HEK293 (cell line): ENCODE measurements around the gene ASIC3.

Experiments
- CTCF ChIA-PET: fragments of 350-600 bp; formaldehyde crosslinking; extraction: SDS; loops from one replicate; lab custom pipeline; 2021; ENCODE audit warnings: antibody characterized with exemption; lab: Yijun Ruan, JAX
- POLR2A ChIA-PET: fragments of 300-600 bp; formaldehyde crosslinking; extraction: SDS; loops from one replicate; lab custom pipeline; 2020; ENCODE audit warnings: antibody characterized with exemption, inconsistent platforms; lab: Yijun Ruan, JAX
- H3K27ac ChIP-seq: fragments of 200-500 bp; sonication (Bioruptor generic); 2 replicates; pipeline ENCODE4 v1.5.1; 2014; ENCODE audit warnings: low read depth, low read length, control low read depth, inconsistent platforms; ENCODE audit errors: extremely low read depth
- H3K36me3 ChIP-seq, 2 experiments: fragments of 200-500 bp in 1 of 2; sonication (Bioruptor generic) in 1 of 2; 1 replicate in 1 of 2; 2 replicates in 1 of 2; pipeline ENCODE4 v1.5.1; 2014 to 2017; ENCODE audit warnings: inconsistent platforms in 2 of 2, low read length in 2 of 2; ENCODE audit not compliant: control insufficient read depth in 2 of 2, insufficient read depth in 1 of 2
- H3K4me1 ChIP-seq: fragments of 200-500 bp; sonication (Bioruptor generic); 2 replicates; pipeline ENCODE4 v1.5.1; 2014; ENCODE audit warnings: mild to moderate bottlenecking, low read length, inconsistent platforms; ENCODE audit not compliant: control insufficient read depth, insufficient read depth
- H3K4me3 ChIP-seq: 2 replicates; pipeline ENCODE4 v1.5.1; 2011; ENCODE audit warnings: low read depth, mild to moderate bottlenecking, control low read depth, low read length, moderate library complexity
- H3K9me3 ChIP-seq: fragments of 200-500 bp; sonication (Bioruptor generic); 2 replicates; pipeline ENCODE4 v1.5.1; 2014; ENCODE audit warnings: low read depth, low read length, inconsistent platforms; ENCODE audit not compliant: control insufficient read depth, insufficient read depth
- GLIS1 ChIP-seq: fragments of 450-650 bp; formaldehyde crosslinking; IDR thresholded peaks from 2 replicates; pipeline ENCODE4 v1.5.1; 2016; ENCODE audit warnings: missing biosample characterization, missing genetic modification characterization
- HOXD13 ChIP-seq: sonication (generic); formaldehyde crosslinking; IDR thresholded peaks from 2 replicates; pipeline ENCODE4 v1.8.0; 2022; ENCODE audit warnings: missing genetic modification reagents, borderline replicate concordance
- RBAK ChIP-seq: fragments of 450-650 bp; formaldehyde crosslinking; IDR thresholded peaks from 2 replicates; pipeline ENCODE4 v1.5.1; 2016; ENCODE audit warnings: missing biosample characterization, missing genetic modification characterization
- SETDB1 ChIP-seq: IDR thresholded peaks from one replicate; pipeline ENCODE4 v1.6.1; 2017; ENCODE audit warnings: mild to moderate bottlenecking, low read length, moderate library complexity, mixed read lengths; ENCODE audit not compliant: insufficient read length
- ZBTB8A ChIP-seq: fragments of 450-650 bp; formaldehyde crosslinking; IDR thresholded peaks from 2 replicates; pipeline ENCODE4 v1.5.1; 2016; ENCODE audit warnings: missing biosample characterization, missing genetic modification characterization
- ZEB2 ChIP-seq: fragments of 450-650 bp; formaldehyde crosslinking; IDR thresholded peaks from 2 replicates; pipeline ENCODE4 v1.5.1; 2016; ENCODE audit warnings: missing biosample characterization, missing genetic modification characterization
- ZNF223 ChIP-seq: fragments of 450-650 bp; formaldehyde crosslinking; IDR thresholded peaks from 2 replicates; pipeline ENCODE4 v1.5.1; 2016; ENCODE audit warnings: missing biosample characterization, missing genetic modification characterization
- ZNF341 ChIP-seq: fragments of 450-650 bp; formaldehyde crosslinking; IDR thresholded peaks from 2 replicates; pipeline ENCODE4; 2016; ENCODE audit warnings: low read depth, missing biosample characterization, missing genetic modification characterization
- ZNF555 ChIP-seq: fragments of 450-650 bp; formaldehyde crosslinking; conservative IDR thresholded peaks from 2 replicates; pipeline ENCODE4 v1.5.1; 2017; ENCODE audit warnings: missing biosample characterization, mild to moderate bottlenecking, missing genetic modification characterization, inconsistent platforms
- ZNF585B ChIP-seq: fragments of 450-650 bp; formaldehyde crosslinking; IDR thresholded peaks from 2 replicates; pipeline ENCODE4 v1.5.1; 2016; ENCODE audit warnings: missing biosample characterization, missing genetic modification characterization
- ZNF623 ChIP-seq: fragments of 450-650 bp; formaldehyde crosslinking; IDR thresholded peaks from 2 replicates; pipeline ENCODE4 v1.5.1; 2016; ENCODE audit warnings: missing biosample characterization, missing genetic modification characterization
- ZNF654 ChIP-seq: fragments of 450-650 bp; formaldehyde crosslinking; IDR thresholded peaks from 2 replicates; pipeline ENCODE4 v1.5.1; 2016; ENCODE audit warnings: low read depth, missing biosample characterization, missing genetic modification characterization
- ZNF76 ChIP-seq: fragments of 450-650 bp; formaldehyde crosslinking; IDR thresholded peaks from 2 replicates; pipeline ENCODE4; 2016; ENCODE audit warnings: low read depth, missing biosample characterization, missing genetic modification characterization, borderline replicate concordance
- TF ChIP-seq, protein P1 (sequence below): fragments of 450-650 bp; formaldehyde crosslinking; IDR thresholded peaks from 2 replicates; pipeline ENCODE4 v1.5.1; 2016; ENCODE audit warnings: missing biosample characterization, missing genetic modification characterization
- TF ChIP-seq, protein P2 (sequence below): fragments of 450-650 bp; formaldehyde crosslinking; IDR thresholded peaks from 2 replicates; pipeline ENCODE4 v1.5.1; 2016; ENCODE audit warnings: missing biosample characterization, missing genetic modification characterization
- TF ChIP-seq, protein P3 (sequence below): fragments of 450-650 bp; formaldehyde crosslinking; IDR thresholded peaks from 2 replicates; pipeline ENCODE4 v1.5.1; 2016; ENCODE audit warnings: missing biosample characterization, missing genetic modification characterization

The ASIC3 gene

DNA sequence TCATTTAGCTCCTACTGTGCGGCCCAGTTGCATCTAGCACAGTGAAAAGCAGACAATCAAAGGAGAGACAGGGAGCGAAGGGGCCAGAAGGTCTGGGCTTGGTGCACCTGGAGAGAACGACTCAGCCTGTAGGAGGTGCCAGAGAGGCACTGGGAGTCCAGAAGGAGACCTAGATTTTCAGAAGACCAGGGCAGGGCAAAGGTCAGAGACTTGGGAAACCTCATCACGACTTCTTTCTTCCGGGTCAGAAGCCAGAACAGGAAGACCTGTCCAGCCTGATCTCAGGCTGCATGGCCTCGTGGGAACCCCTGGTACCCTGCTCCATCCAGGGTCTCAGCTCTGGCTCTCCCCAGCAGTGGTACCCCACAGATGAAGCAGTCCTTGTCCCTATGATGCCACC lies 43.1 kb downstream of the ASIC3 start:
- POLR2A ChIA-PET: no interaction called here
- TF ChIP-seq ZNF654 (tag by site-specific recombination): peak; percentile 6; the same call in 1 of the 2 replicates
- TF ChIP-seq, protein P1, sequence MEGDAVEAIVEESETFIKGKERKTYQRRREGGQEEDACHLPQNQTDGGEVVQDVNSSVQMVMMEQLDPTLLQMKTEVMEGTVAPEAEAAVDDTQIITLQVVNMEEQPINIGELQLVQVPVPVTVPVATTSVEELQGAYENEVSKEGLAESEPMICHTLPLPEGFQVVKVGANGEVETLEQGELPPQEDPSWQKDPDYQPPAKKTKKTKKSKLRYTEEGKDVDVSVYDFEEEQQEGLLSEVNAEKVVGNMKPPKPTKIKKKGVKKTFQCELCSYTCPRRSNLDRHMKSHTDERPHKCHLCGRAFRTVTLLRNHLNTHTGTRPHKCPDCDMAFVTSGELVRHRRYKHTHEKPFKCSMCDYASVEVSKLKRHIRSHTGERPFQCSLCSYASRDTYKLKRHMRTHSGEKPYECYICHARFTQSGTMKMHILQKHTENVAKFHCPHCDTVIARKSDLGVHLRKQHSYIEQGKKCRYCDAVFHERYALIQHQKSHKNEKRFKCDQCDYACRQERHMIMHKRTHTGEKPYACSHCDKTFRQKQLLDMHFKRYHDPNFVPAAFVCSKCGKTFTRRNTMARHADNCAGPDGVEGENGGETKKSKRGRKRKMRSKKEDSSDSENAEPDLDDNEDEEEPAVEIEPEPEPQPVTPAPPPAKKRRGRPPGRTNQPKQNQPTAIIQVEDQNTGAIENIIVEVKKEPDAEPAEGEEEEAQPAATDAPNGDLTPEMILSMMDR: peak; percentile 41
- TF ChIP-seq, protein P2, sequence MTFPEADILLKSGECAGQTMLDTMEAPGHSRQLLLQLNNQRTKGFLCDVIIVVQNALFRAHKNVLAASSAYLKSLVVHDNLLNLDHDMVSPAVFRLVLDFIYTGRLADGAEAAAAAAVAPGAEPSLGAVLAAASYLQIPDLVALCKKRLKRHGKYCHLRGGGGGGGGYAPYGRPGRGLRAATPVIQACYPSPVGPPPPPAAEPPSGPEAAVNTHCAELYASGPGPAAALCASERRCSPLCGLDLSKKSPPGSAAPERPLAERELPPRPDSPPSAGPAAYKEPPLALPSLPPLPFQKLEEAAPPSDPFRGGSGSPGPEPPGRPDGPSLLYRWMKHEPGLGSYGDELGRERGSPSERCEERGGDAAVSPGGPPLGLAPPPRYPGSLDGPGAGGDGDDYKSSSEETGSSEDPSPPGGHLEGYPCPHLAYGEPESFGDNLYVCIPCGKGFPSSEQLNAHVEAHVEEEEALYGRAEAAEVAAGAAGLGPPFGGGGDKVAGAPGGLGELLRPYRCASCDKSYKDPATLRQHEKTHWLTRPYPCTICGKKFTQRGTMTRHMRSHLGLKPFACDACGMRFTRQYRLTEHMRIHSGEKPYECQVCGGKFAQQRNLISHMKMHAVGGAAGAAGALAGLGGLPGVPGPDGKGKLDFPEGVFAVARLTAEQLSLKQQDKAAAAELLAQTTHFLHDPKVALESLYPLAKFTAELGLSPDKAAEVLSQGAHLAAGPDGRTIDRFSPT: no peak
- no peaks in the 10 kb centered on the region for H3K9me3 ChIP-seq
- no peak overlapping the region for H3K27ac ChIP-seq
- peaks cover 4% of the 10 kb centered on the region; the same call in 1 of the 2 replicates for H3K4me1 ChIP-seq
- H3K36me3 ChIP-seq: peaks cover 0 to 51% of the 10 kb centered on the region in 2 experiments; a peak in 1 of 3 replicates
- CTCF ChIA-PET: interaction anchor here (0.9 to 4.9 kb wide), 6 partner anchors 9 to 79 kb away, joined by 3 to 43 read pairs (median 4); partner anchors contain the start of gene ABCB8
- H3K4me3 ChIP-seq: no peak overlapping the region

DNA sequence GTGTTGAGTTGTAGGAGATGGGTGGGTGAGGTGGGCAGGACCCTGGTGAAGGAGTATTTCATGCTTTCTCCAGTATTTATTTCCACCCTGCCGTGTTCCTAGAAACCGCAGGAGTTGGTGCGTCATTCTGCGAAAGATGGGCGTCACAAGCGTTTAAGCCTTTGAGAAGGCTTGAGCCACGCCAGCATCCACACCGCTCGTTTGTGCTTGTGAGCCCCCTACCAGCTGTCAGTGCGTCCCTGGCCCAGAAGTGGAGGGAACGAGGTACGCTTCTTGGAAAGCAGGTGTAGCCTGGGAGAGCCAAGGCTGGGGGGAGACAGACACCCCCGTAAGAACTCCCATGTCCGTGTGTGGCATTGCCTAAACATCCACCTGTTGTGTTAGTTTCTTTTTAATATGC lies 43.7 kb downstream of the ASIC3 start:
- CTCF ChIA-PET: interaction anchor here (0.6 to 4.9 kb wide), 9 partner anchors 8 to 255 kb away, joined by 3 to 43 read pairs (median 4); partner anchors contain the start of gene ABCB8
- Histone ChIP-seq H3K4me1 (peaks cover 4% of the 10 kb centered on the region; the same call in 1 of the 2 replicates), H3K9me3 (no peaks in the 10 kb centered on the region), H3K36me3 (peaks cover 0 to 55% of the 10 kb centered on the region in 2 experiments; a peak in 1 of 3 replicates), H3K27ac (no peak overlapping the region), H3K4me3 (no peak overlapping the region)
- no peak for TF ChIP-seq ZNF585B (tag by site-specific recombination)
- TF ChIP-seq ZEB2 (tag by site-specific recombination): no peak
- TF ChIP-seq ZNF623 (tag by site-specific recombination): no peak
- no peak for TF ChIP-seq ZNF223 (tag by site-specific recombination)
- no peak for TF ChIP-seq ZNF76
- no peak for TF ChIP-seq ZBTB8A (tag by site-specific recombination)
- TF ChIP-seq, protein P3, sequence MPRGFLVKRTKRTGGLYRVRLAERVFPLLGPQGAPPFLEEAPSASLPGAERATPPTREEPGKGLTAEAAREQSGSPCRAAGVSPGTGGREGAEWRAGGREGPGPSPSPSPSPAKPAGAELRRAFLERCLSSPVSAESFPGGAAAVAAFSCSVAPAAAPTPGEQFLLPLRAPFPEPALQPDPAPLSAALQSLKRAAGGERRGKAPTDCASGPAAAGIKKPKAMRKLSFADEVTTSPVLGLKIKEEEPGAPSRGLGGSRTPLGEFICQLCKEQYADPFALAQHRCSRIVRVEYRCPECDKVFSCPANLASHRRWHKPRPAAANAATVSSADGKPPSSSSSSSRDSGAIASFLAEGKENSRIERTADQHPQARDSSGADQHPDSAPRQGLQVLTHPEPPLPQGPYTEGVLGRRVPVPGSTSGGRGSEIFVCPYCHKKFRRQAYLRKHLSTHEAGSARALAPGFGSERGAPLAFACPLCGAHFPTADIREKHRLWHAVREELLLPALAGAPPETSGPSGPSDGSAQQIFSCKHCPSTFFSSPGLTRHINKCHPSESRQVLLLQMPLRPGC (tag by site-specific recombination): no peak
- TF ChIP-seq HOXD13 (CRISPR knock-in tag): no peak
- POLR2A ChIA-PET: no interaction called here

DNA sequence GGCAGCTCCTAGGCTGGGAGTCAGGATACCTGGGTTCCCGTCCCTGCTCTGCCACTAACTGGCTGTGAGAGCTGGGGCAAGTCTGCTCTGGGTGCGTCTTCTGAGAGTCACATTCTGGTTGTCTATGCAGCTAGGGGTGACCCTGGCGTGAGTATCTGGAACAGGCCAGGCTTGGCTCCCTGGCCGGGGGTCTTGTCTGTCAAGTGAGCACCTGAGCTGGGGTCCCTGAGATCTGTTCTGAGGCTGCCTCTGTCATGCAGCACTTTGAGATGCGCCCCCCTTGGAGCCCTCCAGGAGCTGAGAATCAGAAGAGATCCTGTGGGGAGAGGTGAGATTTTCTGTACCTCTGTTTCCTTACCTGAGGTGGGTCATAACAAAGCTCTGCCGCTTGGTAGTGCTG lies 45.4 kb downstream of the ASIC3 start:
- TF ChIP-seq SETDB1 (no peak), ZNF341 (tag by site-specific recombination) (no peak), ZNF555 (tag by site-specific recombination) (no peak), RBAK (tag by site-specific recombination) (no peak), GLIS1 (0 out of 2 replicates have a peak, but pooled peaks have one; percentile 10)
- TF ChIP-seq, all 188 proteins: peak for 1
- CTCF ChIA-PET: interaction anchor here (0.6 to 4.9 kb wide), 5 partner anchors 13 to 84 kb away, joined by 3 to 43 read pairs (median 3); no protein-coding TSS in a partner anchor

More for the DNA sequence above, 45.4 kb downstream of the ASIC3 start:
- POLR2A ChIA-PET: no interaction called here
- Histone ChIP-seq H3K4me3 (no peak overlapping the region), H3K27ac (no peak overlapping the region), H3K4me1 (peaks cover 4% of the 10 kb centered on the region; the same call in 1 of the 2 replicates), H3K36me3 (peaks cover 0 to 48% of the 10 kb centered on the region in 2 experiments; a peak in 2 of 3 replicates), H3K9me3 (no peaks in the 10 kb centered on the region)
